Measurements from ENCODE around the gene ABHD16B. TPM values are rescaled to one million over a fixed set of nuclear protein-coding genes. Genes with fewer than 3 reads are reported as not detected.

ABHD16B gene
- total and polyA plus RNA-seq, 10 of the 15 experiments (the other 5 are each of a cell fraction or from before 2014, with no cell fraction given), result 0.13 TPM; not detected in 9

DNA sequence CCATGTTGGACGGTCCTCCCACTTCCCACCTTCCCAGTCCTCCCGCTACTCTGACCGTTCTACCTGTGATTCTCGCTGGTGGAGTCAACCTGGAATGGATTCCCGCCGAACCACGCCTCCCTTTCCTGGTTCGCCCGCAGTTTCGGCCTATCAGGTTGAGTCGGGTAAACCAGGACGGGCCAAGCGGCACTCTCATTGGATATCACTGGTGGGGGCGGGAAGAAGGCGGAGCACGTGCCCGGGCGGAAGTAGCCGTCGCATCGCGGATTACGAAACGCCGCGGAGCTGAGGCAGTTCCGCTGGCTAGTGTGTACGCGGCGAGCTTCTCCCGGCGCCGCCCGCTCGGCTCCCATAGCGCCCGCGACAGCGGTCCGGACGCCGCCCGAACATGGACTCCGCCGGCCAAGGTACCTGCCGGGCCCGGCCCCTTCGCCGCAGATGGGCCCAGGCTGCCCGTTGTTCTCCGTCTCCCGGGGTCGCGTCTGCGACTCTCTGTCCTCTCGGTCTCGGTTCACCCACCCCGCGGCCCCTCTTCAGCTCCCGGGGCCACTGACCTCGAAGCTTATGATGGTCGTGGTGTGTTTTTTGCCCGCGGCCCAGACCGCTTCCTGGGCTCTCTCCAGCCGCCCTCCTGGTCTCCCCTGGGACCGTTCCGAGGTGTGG lies 3.8 kb downstream of the ABHD16B start, which contains the start of gene TPD52L2 (continued):
- TF ChIP-seq CHD2 (IDR thresholded peaks at IDR 0.05; ENCODE audit: borderline replicate concordance, low read depth, low read length), result peak; percentile 91
- no peak for TF ChIP-seq CBX5 (IDR thresholded peaks at IDR 0.05; ENCODE audit: low read depth)
- no peak for TF ChIP-seq TCF7 (IDR thresholded peaks at IDR 0.05; ENCODE audit: borderline replicate concordance)
- no peak for TF ChIP-seq ZBTB33 (IDR thresholded peaks at IDR 0.05)
- TF ChIP-seq E2F8 (IDR thresholded peaks at IDR 0.05; ENCODE audit: low read depth, partially characterized antibody), result peak; percentile 87
- TF ChIP-seq ZBTB11 (CRISPR knock-in tag; IDR thresholded peaks at IDR 0.05), result peak; percentile 77
- TF ChIP-seq ELK1 (IDR thresholded peaks at IDR 0.05; ENCODE audit: low read depth, low read length), result peak; percentile 92
- peak; percentile 69 to 73 for TF ChIP-seq IKZF2 (IDR thresholded peaks at IDR 0.05)
- TF ChIP-seq TCF12 (IDR thresholded peaks at IDR 0.05; ENCODE audit: low read depth, low read length), result peak; percentile 48; the same call in 1 of the 2 replicates
- no peak for TF ChIP-seq ASH2L (IDR thresholded peaks at IDR 0.05; ENCODE audit: borderline replicate concordance, low read depth)
- TF ChIP-seq NKRF (conservative IDR thresholded peaks at IDR 0.05), result peak; percentile 58
- peak; percentile 79 for TF ChIP-seq TAF1 (IDR thresholded peaks at IDR 0.05; ENCODE audit: borderline replicate concordance, low read depth, low read length)
- peak; percentile 71 for TF ChIP-seq E4F1 (IDR thresholded peaks at IDR 0.05; ENCODE audit: borderline replicate concordance, partially characterized antibody)
- TF ChIP-seq YY1 (IDR thresholded peaks at IDR 0.05; ENCODE audit: low read depth, low read length), result peak; percentile 56
